Upper lobe of right lung (tissue), 1 donor: Measurements from ENCODE around the gene NHSL2. TPM values are rescaled to one million over a fixed set of nuclear protein-coding genes. Genes with fewer than 3 reads are reported as not detected.

ENCODE experiments used
- ATAC-seq: fragments of 200-7000 bp; cut with Tn5 transposase; one replicate; pipeline ENCODE4 v1.9.1; 2020; ENCODE audit warnings: mild to moderate bottlenecking, moderate library complexity
- DNase-seq: peaks from one replicate; pipeline ENCODE4 v3.0.0-alpha.2; 2020
- H3K27ac ChIP-seq: fragments of 200-600 bp; one replicate; pipeline ENCODE4 v1.8.0; 2022
- H3K27me3 ChIP-seq: fragments of 200-600 bp; one replicate; pipeline ENCODE4 v1.8.0; 2022; ENCODE audit warnings: mild to moderate bottlenecking
- H3K36me3 ChIP-seq: fragments of 200-600 bp; one replicate; pipeline ENCODE4 v1.8.0; 2022
- H3K4me1 ChIP-seq: fragments of 200-600 bp; one replicate; pipeline ENCODE4 v1.8.0; 2022
- H3K4me3 ChIP-seq: fragments of 200-600 bp; one replicate; pipeline ENCODE4 v1.8.0; 2022; ENCODE audit warnings: mild to moderate bottlenecking
- H3K9me3 ChIP-seq: fragments of 200-600 bp; one replicate; pipeline ENCODE4 v1.8.0; 2022
- intact Hi-C: fragments of 100-400 bp; cut with DNase I; formaldehyde crosslinking; loops from one replicate; pipeline ENCODE4 v1.11.0; 2022
- total RNA-seq: library from RNA; stranded (reverse); fragmentation: NEBNext Ultra II Directional; extraction: Animal tissue kit (Norgen Biotek cat#: 25700); gene quantifications from one replicate; pipeline ENCODE4 v1.2.1, GENCODE V29; 2021
- TF ChIP-seq, protein P1 (sequence below): fragments of 200-600 bp; IDR thresholded peaks from one replicate; pipeline ENCODE4 v1.8.0; 2022; ENCODE audit warnings: antibody characterized with exemption
- donor health status: DM: no; HTN: yes; CAD: no; lungs with severe emphysema.

NHSL2 gene
- total RNA-seq, 1 donor from 2014 or later: 17.3 TPM

DNA sequence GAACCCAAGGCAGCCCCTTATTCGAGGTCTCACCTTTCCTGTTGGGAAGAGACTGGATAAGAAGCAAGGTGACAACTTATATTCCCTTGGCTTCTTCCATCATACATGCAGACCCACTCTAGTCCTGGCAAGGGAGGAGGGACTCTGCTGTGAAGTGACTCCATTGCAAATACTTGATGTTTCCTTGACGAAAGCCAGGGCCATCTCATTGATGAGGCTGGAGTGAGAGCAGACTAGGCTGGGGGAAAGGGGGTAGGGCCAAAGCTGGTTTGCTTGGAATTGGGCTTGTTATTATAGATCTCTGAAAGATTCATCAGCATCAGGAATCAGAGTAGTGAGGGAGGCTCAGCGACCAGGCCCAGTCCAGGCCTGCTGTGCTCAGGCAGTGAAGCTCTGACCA lies 2.3 kb upstream of the NHSL2 start:
- Histone ChIP-seq H3K36me3 (no peaks in the 10 kb centered on the region), H3K9me3 (no peaks in the 10 kb centered on the region), H3K4me3 (no peak overlapping the region), H3K4me1 (no peaks in the 10 kb centered on the region), H3K27ac (no peak overlapping the region), H3K27me3 (no peaks in the 10 kb centered on the region)
- TF ChIP-seq, protein P1, sequence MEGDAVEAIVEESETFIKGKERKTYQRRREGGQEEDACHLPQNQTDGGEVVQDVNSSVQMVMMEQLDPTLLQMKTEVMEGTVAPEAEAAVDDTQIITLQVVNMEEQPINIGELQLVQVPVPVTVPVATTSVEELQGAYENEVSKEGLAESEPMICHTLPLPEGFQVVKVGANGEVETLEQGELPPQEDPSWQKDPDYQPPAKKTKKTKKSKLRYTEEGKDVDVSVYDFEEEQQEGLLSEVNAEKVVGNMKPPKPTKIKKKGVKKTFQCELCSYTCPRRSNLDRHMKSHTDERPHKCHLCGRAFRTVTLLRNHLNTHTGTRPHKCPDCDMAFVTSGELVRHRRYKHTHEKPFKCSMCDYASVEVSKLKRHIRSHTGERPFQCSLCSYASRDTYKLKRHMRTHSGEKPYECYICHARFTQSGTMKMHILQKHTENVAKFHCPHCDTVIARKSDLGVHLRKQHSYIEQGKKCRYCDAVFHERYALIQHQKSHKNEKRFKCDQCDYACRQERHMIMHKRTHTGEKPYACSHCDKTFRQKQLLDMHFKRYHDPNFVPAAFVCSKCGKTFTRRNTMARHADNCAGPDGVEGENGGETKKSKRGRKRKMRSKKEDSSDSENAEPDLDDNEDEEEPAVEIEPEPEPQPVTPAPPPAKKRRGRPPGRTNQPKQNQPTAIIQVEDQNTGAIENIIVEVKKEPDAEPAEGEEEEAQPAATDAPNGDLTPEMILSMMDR: no peak
- DNase-seq (no peak), ATAC-seq (no peak)
- intact Hi-C loops: no loop called here

DNA sequence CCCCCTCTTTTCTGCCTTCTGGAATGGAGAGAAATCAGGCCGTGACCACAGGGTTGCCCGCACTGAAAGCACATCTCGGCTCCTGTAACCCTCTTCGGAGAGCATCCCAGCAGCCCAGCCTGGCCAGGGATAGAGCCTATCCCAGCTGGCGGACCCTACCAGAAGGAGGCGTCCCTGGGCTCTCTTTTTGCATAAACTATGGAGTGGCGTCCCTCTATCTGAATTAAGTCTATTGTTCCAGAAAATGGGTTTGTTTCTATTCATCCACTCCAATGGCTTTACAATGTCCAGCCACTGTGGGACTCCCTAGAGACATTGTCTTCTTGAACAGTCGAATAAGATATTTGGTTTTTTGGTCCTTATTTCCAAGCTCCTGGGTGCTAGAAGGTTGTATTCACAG lies 689 bp upstream of the NHSL2 start:
- ATAC-seq (no peak), DNase-seq (no peak)
- H3K27me3 ChIP-seq: no peaks in the 10 kb centered on the region
- H3K4me1 ChIP-seq: no peaks in the 10 kb centered on the region
- no peak overlapping the region for H3K27ac ChIP-seq
- TF ChIP-seq, protein P1: peak; percentile 13
- H3K36me3 ChIP-seq: no peaks in the 10 kb centered on the region
- H3K4me3 ChIP-seq: peak overlapping the region; percentile 44
- intact Hi-C loops: no loop called here
- no peaks in the 10 kb centered on the region for H3K9me3 ChIP-seq

DNA sequence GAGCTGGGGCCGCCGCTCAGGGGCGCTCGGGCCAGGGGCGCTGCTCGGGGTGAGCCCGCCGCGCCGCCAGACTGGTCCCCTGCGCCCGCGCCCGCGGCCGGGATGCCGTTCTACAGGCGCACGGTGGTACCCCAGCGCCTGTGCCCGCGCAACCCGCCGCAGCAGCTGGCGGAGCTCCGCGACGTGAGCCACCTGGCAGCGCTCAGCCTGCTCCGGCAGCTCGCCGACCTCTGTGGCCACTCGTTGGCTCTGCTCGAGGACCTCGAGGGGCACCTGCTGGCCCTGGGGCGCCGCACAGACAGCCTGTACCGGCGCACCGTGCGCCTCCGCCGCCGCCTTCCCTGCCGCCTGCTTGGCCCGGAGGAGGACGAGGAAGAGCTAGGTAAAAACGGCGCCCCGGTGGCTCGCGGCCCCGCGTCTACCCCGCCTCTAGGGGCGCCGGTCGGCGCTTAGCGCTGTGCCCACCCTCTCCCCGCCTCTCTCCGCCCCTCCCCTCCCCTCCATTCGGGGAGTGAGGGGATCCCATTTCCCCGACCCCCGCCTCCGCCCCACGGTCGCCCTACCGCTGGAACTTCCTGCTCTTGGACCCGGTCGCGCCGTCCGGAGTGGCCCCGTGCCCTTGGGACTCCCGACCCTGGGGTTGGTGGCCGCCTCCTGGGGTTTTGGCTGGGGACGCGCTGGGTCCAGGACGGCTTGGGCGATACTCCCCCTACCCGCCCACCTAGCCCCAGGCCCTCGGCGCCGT lies 513 bp downstream of the NHSL2 start:
- Histone ChIP-seq H3K27ac (no peak overlapping the region), H3K36me3 (no peaks in the 10 kb centered on the region), H3K4me3 (peak overlapping the region; percentile 44), H3K9me3 (no peaks in the 10 kb centered on the region), H3K27me3 (no peaks in the 10 kb centered on the region), H3K4me1 (no peaks in the 10 kb centered on the region)
- ATAC-seq (peak; percentile 62), DNase-seq (no peak)
- intact Hi-C loops: no loop called here
- TF ChIP-seq, protein P1: peak; percentile 25

DNA sequence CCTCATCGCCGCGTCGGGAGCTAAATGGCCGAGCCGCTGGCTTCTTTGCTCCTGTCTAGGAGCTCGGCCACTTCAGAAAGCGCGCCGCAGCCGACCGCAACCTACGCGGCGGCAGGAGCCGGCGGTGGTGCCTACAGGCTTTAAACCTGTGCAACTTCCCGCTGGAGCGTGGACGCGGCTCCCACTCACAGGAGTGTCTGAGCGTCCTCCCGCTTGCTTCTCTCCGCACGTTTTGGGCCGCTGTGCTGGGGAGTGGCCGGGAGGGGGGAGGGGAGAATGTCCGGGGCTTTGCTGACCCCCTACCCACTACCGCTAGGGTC lies 1.0 kb downstream of the NHSL2 start:
- intact Hi-C loops: no loop called here
- Histone ChIP-seq H3K4me3 (peak overlapping the region; percentile 44), H3K9me3 (no peaks in the 10 kb centered on the region), H3K4me1 (no peaks in the 10 kb centered on the region), H3K36me3 (no peaks in the 10 kb centered on the region), H3K27me3 (no peaks in the 10 kb centered on the region), H3K27ac (no peak overlapping the region)
- TF ChIP-seq, protein P1: no peak
- DNase-seq: no peak
- no peak for ATAC-seq

DNA sequence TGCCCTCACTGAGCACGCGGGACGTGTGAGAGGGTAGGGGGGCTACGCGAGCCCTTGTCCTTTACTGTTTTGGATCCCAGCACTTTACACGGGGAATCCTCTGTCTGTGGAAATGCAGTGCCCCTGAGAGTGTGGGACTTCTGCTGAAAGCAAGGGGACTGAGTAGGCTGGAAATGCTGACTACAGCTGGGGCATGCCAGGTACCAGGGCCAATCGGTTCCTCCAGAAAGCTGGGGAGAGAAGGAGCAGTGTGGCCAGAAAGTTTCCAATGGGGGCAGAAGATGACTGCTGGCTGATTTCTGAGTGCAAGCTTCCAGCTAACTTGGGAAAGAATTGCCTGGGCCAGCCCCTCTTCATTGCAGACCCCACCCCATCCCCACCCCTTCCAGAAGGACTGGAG lies 1.5 kb downstream of the NHSL2 start:
- no peak overlapping the region for H3K27ac ChIP-seq
- no peaks in the 10 kb centered on the region for H3K4me1 ChIP-seq
- H3K36me3 ChIP-seq: no peaks in the 10 kb centered on the region
- H3K4me3 ChIP-seq: peak overlapping the region; percentile 44
- DNase-seq (no peak), ATAC-seq (no peak)
- intact Hi-C loops: no loop called here
- TF ChIP-seq, protein P1: no peak
- no peaks in the 10 kb centered on the region for H3K9me3 ChIP-seq
- no peaks in the 10 kb centered on the region for H3K27me3 ChIP-seq
